LNCAP (cell line): Measurements from ENCODE around the gene ATN1.

Experiments used
- CTCF ChIP-seq: fragments of 450-650 bp; IDR thresholded peaks from 2 replicates; pipeline ENCODE4 v1.5.1; 2017; ENCODE audit warnings: mild to moderate bottlenecking

Gene ATN1

GRCh38 chr12:6953442-6954315 is 25.9 kb downstream of the ATN1 start:
- no peak for TF ChIP-seq CTCF

GRCh38 chr12:6954316-6955107 is 26.8 kb downstream of the ATN1 start:
- TF ChIP-seq CTCF: no peak

GRCh38 chr12:6955108-6956020 is 27.6 kb downstream of the ATN1 start:
- no peak for TF ChIP-seq CTCF

- TF ChIP-seq CTCF: no peak
Observed at GRCh38 chr12:6956021-6956727, 28.4 kb downstream of the ATN1 start.

- no peak for TF ChIP-seq CTCF
Observed at GRCh38 chr12:6957151-6957701, 29.5 kb downstream of the ATN1 start.

DNA sequence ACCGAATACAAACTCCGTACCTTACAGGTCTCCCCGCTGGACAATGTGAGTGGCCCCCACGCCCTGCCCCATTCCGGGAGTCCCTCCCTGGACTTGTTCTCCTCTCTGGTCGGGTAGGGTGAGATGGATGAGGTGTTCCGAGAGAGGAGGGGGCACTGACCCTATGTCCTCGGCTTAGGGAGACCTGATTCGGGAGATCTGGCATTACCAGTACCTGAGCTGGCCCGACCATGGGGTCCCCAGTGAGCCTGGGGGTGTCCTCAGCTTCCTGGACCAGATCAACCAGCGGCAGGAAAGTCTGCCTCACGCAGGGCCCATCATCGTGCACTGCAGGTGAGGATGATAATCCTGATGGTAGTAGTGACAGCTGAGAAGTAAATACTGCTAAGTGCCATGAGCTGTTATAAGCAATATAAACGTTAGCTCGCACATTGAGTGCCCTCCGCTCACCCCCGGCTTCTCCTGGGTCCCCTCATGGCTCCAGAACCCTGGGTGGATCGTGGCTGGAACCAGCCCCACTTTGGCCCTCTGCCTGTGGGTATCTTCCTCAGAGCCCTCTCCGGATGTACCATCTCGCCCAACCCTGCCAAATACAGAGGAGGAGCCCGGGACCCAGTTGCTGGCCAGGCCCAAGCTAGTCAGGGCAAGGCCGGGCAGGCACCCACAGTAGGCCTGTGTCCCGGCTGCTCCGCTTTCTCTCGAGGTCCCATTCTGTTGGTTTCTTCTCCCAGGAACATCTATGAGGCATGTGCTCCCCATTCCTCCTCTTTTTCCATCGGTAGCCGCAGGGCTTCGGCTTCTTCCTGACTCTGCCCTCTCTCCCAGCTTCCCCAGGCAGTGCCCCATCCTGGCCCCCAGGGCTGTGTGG is 30.2 kb downstream of the ATN1 start:
- TF ChIP-seq CTCF: no peak
